ENCODE data around the gene ANK3.

The ANK3 gene

DNA sequence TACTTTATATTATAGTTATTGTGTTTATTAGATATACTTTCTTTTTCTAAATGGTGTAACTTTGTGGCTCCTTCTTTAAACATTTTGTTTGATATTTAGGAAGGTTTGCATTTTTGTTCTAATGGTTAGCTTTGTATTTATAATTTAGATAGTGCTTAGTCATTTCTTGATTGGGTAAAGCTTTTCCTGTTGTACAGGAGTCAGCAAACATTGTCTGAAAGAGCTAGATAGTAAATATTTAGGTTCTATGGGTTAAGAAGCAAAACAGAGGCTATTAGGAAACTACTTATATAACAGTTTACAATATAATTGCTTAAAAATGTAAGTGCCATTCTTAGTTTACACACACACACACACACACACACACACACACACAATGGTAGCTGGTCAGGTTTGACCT, 412.8 kb downstream of the ANK3 start:
- DNase-seq (ENCODE audit: low read depth): no peak
